ENCODE data around the gene TLE4. TPM values are rescaled to one million over a fixed set of nuclear protein-coding genes. Genes with fewer than 3 reads are reported as not detected.

TLE4 gene
- total RNA-seq, 8 experiments from 2014 or later = 30.1 to 93.9 (median 56.2) TPM

GRCh38 chr9:79698967-79699366, 127.2 kb downstream of the TLE4 start:
- H3K4me3 ChIP-seq = no peak overlapping the region
- WGBS, 10 experiments = 67 to 100% (median 100%) methylated on average over 1 to 2 of the region's 2 CpGs; no CpG with 5 or more reads in 1 of the 10 experiments
- in situ Hi-C loops (cut with MboI; ENCODE audit: low pct_unique_long_range_greater_than_20kb in 2 of 9, low sequenced_read_pairs in 9 of 9, unreplicated experiment in 9 of 9) = no loop called here
- peaks cover 11 to 17% of the 10 kb centered on the region in 2 donors for H3K4me1 ChIP-seq (replicated peaks in 1 of 2)
- no peak for ATAC-seq (replicated peaks in 6 of 8)
- no peak overlapping the region for H3K27ac ChIP-seq

DNA sequence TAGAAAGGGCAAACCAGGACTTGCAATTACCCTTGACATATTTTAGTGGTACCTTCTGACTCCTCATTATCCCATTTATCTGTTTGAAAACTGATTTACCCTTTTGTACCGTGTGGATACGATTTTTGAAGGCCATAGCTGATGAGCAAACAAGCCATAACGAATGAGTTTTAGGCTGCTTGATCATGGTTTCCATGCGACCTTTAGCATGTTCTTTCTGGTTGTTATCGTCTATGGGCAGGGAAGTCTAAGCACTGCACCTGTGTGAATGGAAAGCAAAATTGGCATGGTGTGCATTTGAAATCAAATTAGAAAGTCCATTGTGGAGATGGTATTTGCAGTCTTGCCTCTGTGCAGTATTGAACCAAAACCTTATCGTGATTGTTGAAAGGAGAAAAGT, 127.7 kb downstream of the TLE4 start:
- ATAC-seq (replicated peaks in 6 of 8) = no peak
- in situ Hi-C loops (cut with MboI; ENCODE audit: low pct_unique_long_range_greater_than_20kb in 2 of 9, low sequenced_read_pairs in 9 of 9, unreplicated experiment in 9 of 9) = no loop called here
- Histone ChIP-seq H3K4me1 (replicated peaks in 1 of 2) (peaks cover 8 to 12% of the 10 kb centered on the region in 2 donors), H3K27ac (no peak overlapping the region), H3K4me3 (no peak overlapping the region)
- WGBS, 10 experiments = 89 to 100% (median 99%) methylated on average over 1 to 6 of the region's 6 CpGs

- no peak overlapping the region for H3K27ac ChIP-seq
- in situ Hi-C loops (cut with MboI; ENCODE audit: low pct_unique_long_range_greater_than_20kb in 2 of 9, low sequenced_read_pairs in 9 of 9, unreplicated experiment in 9 of 9) = no loop called here
- 76 to 100% (median 98%) methylated on average over 2 to 5 of the region's 5 CpGs for WGBS, 10 experiments
- ATAC-seq (replicated peaks in 6 of 8) = no peak
- no peak overlapping the region for H3K4me3 ChIP-seq
- H3K4me1 ChIP-seq (replicated peaks in 1 of 2) = peaks cover 6 to 8% of the 10 kb centered on the region in 2 donors
These were observed 129.0 kb downstream of the TLE4 start for GRCh38 chr9:79700607-79701360.

DNA sequence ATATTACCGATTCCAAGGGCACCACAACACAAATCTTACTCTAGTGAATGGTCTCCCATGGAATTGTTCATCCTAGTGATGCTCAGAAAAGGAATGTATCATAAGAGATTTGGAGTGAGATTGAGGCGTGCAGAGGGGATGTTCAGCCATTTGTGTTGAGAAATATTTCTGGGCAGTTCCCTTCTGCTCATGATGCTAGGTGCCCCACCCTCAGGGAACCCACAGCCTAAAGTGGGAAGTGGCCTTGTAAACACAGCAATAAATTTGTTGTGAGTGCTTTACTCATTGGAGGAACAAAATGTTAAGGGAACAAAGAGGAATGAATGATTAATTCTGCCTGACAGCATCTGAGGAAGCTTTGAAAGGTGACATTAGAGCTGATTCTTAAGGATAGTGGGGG, 129.9 kb downstream of the TLE4 start:
- peak in 4 of 8 experiments; percentile 31 to 78 (median 60) for ATAC-seq (replicated peaks in 6 of 8)
- Histone ChIP-seq H3K4me1 (replicated peaks in 1 of 2) (peaks cover 6 to 8% of the 10 kb centered on the region in 2 donors), H3K4me3 (no peak overlapping the region), H3K27ac (no peak overlapping the region)
- in situ Hi-C loops (cut with MboI; ENCODE audit: low pct_unique_long_range_greater_than_20kb in 2 of 9, low sequenced_read_pairs in 9 of 9, unreplicated experiment in 9 of 9) = no loop called here
- 20 to 100% (median 97%) methylated on average over 1 to 2 of the region's 2 CpGs for WGBS, 10 experiments

- peaks cover 6 to 8% of the 10 kb centered on the region in 2 donors for H3K4me1 ChIP-seq (replicated peaks in 1 of 2)
- H3K27ac ChIP-seq = no peak overlapping the region
- H3K4me3 ChIP-seq = no peak overlapping the region
- in situ Hi-C loops (cut with MboI; ENCODE audit: low pct_unique_long_range_greater_than_20kb in 2 of 9, low sequenced_read_pairs in 9 of 9, unreplicated experiment in 9 of 9) = no loop called here
- no peak for ATAC-seq (replicated peaks in 6 of 8)
- WGBS, 10 experiments = 67 to 100% (median 97%) methylated on average over 1 to 3 of the region's 3 CpGs; no CpG with 5 or more reads in 2 of the 10 experiments
These were observed 133.9 kb downstream of the TLE4 start for GRCh38 chr9:79705704-79706103.

DNA sequence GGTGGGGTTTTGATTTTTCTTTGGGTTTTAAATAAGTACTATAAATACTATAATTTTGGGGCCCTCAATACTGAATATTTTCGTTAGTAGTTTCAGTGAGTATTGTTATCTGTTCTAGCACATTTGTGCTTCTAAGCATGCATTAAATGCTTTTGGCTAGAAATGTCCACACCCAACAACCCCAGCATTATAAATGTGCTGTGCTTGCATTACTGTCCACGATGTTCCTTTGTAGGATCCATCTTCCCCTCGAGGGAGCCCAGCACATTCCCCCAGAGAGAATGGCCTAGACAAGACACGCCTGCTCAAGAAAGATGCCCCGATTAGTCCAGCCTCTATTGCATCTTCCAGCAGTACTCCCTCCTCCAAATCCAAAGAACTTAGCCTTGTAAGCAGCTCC, 134.7 kb downstream of the TLE4 start:
- no peak overlapping the region for H3K27ac ChIP-seq
- H3K4me1 ChIP-seq (replicated peaks in 1 of 2) = peaks cover 5 to 6% of the 10 kb centered on the region in 2 donors
- ATAC-seq (replicated peaks in 6 of 8) = peak in 1 of 8 experiments; percentile 14
- in situ Hi-C loops (cut with MboI; ENCODE audit: low pct_unique_long_range_greater_than_20kb in 2 of 9, low sequenced_read_pairs in 9 of 9, unreplicated experiment in 9 of 9) = no loop called here
- 10 to 100% (median 86%) methylated on average over 2 to 4 of the region's 5 CpGs; no CpG with 5 or more reads in 3 of the 10 experiments for WGBS, 10 experiments
- H3K4me3 ChIP-seq = no peak overlapping the region

GRCh38 chr9:79707589-79707988, 135.8 kb downstream of the TLE4 start:
- Histone ChIP-seq H3K4me1 (replicated peaks in 1 of 2) (no peaks in the 10 kb centered on the region), H3K4me3 (no peak overlapping the region), H3K27ac (no peak overlapping the region)
- 97 to 100% (median 100%) methylated on average over 2 of the region's 2 CpGs; no CpG with 5 or more reads in 4 of the 10 experiments for WGBS, 10 experiments
- in situ Hi-C loops (cut with MboI; ENCODE audit: low pct_unique_long_range_greater_than_20kb in 2 of 9, low sequenced_read_pairs in 9 of 9, unreplicated experiment in 9 of 9) = no loop called here
- ATAC-seq (replicated peaks in 6 of 8) = no peak

- no peak overlapping the region for H3K27ac ChIP-seq
- ATAC-seq (replicated peaks in 6 of 8) = no peak
- in situ Hi-C loops (cut with MboI; ENCODE audit: low pct_unique_long_range_greater_than_20kb in 2 of 9, low sequenced_read_pairs in 9 of 9, unreplicated experiment in 9 of 9) = no loop called here
- 90 to 100% (median 96%) methylated on average over 1 to 10 of the region's 13 CpGs; no CpG with 5 or more reads in 2 of the 10 experiments for WGBS, 10 experiments
- no peak overlapping the region for H3K4me3 ChIP-seq
- H3K4me1 ChIP-seq (replicated peaks in 1 of 2) = no peaks in the 10 kb centered on the region
These were observed 136.8 kb downstream of the TLE4 start for GRCh38 chr9:79708541-79708940.

DNA sequence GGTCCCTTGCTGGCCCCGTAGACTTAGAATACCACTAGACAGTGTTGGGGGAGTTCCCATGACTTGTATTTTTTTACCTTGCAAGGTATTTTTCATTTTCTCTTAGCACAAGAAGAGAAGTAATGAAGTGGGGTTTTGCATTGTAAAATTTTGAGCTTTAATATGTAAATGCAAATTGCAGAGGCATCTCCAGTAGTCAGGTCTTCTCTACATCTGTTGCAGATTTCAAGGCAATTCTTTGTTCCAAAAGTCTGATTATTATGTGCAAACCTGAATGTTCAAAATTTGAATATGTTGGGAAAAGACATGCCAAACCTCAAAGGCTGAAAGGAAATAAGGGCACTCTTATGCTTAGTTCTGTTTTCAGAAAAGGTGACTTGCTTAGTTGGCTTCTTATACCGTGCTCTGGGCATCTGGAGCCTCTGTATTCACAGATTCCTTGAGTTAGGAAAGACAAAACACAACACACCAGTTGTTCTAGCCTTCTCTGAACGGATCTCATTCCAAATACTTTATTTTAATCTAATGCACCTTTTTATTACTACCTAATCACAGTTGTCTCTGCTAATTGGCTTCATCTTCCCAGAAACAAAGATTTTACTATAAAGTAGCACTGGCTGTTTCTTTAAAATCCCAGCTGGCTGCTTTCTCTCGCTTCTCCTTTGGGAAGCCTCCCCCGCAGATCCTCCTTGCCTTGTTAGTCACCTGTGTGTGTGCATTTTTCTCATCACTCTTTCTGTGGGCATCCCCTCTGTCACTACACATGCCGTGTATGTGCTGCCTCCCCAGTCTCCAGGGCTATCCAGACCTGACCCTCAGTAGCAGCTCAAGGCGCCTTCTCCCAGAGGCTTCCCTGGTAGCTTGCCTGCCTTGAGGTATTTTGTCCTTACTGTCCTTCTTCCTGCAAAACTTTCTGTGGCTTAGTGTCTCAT, 138.2 kb downstream of the TLE4 start:
- WGBS, 10 experiments = 50 to 92% (median 79%) methylated on average over 1 to 7 of the region's 7 CpGs
- Histone ChIP-seq H3K27ac (no peak overlapping the region), H3K4me3 (no peak overlapping the region), H3K4me1 (replicated peaks in 1 of 2) (no peaks in the 10 kb centered on the region)
- ATAC-seq (replicated peaks in 6 of 8) = peak in 3 of 8 experiments; percentile 71 to 87 (median 74)
- in situ Hi-C loops (cut with MboI; ENCODE audit: low pct_unique_long_range_greater_than_20kb in 2 of 9, low sequenced_read_pairs in 9 of 9, unreplicated experiment in 9 of 9) = no loop called here

DNA sequence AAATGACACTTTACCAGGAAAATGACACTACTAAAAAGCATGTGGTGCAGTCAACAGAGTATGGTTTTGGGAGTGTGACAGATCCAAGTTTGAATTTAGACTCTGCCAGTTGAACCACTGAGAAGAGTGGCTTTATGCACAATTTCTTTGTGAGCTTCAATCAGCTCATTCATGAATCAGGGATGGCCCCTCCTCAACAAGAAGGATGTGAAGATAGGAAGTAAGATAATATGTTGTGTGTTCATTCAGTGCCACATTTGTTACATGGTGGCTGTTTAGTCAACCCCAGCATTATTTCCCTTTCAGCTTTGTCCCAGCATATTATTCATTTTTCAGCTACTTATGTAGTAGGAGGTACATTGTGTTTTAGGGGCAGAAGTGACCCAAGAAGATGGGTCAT, 140.1 kb downstream of the TLE4 start:
- Histone ChIP-seq H3K4me3 (no peak overlapping the region), H3K27ac (no peak overlapping the region), H3K4me1 (replicated peaks in 1 of 2) (no peaks in the 10 kb centered on the region)
- in situ Hi-C loops (cut with MboI; ENCODE audit: low pct_unique_long_range_greater_than_20kb in 2 of 9, low sequenced_read_pairs in 9 of 9, unreplicated experiment in 9 of 9) = no loop called here
- no peak for ATAC-seq (replicated peaks in 6 of 8)

DNA sequence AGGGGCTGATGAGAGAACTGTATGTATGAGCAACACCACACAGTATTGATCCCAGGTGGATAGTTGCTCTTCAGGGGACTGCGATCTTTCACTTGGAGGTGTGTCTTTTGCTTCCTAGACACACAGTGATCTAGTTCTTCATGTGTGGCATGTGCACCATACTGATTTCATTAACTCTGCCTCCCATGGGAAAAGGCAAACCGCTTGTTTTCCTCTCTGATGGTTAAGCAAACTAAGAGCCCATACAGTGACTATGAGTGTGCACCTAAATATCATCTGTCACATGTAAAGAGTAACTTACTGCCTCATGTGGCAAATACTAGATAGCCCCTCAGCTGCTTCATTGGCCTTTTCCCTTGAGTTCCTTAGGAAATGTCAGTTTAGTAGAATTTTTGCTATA, 147.3 kb downstream of the TLE4 start:
- in situ Hi-C loops (cut with MboI; ENCODE audit: low pct_unique_long_range_greater_than_20kb in 2 of 9, low sequenced_read_pairs in 9 of 9, unreplicated experiment in 9 of 9) = no loop called here
- Histone ChIP-seq H3K27ac (no peak overlapping the region), H3K4me3 (no peak overlapping the region), H3K4me1 (replicated peaks in 1 of 2) (no peaks in the 10 kb centered on the region)
- ATAC-seq (replicated peaks in 6 of 8) = no peak
- 60 to 100% (median 100%) methylated on average over 1 to 2 of the region's 2 CpGs; no CpG with 5 or more reads in 3 of the 10 experiments for WGBS, 10 experiments

DNA sequence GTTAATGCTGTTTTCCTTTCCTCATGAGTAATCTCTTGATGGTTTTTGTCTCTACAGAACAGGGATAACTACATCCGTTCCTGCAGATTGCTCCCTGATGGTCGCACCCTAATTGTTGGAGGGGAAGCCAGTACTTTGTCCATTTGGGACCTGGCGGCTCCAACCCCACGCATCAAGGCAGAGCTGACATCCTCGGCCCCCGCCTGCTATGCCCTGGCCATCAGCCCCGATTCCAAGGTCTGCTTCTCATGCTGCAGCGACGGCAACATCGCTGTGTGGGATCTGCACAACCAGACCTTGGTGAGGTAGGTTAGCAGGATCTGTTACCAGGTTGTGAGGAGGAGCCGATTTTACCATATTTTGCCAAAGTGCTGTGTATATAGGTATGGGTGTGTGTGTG, 148.2 kb downstream of the TLE4 start:
- H3K4me3 ChIP-seq = no peak overlapping the region
- H3K4me1 ChIP-seq (replicated peaks in 1 of 2) = no peaks in the 10 kb centered on the region
- no peak overlapping the region for H3K27ac ChIP-seq
- no peak for ATAC-seq (replicated peaks in 6 of 8)
- 80 to 100% (median 89%) methylated on average over 1 to 9 of the region's 11 CpGs; no CpG with 5 or more reads in 2 of the 10 experiments for WGBS, 10 experiments
- in situ Hi-C loops (cut with MboI; ENCODE audit: low pct_unique_long_range_greater_than_20kb in 2 of 9, low sequenced_read_pairs in 9 of 9, unreplicated experiment in 9 of 9) = no loop called here

DNA sequence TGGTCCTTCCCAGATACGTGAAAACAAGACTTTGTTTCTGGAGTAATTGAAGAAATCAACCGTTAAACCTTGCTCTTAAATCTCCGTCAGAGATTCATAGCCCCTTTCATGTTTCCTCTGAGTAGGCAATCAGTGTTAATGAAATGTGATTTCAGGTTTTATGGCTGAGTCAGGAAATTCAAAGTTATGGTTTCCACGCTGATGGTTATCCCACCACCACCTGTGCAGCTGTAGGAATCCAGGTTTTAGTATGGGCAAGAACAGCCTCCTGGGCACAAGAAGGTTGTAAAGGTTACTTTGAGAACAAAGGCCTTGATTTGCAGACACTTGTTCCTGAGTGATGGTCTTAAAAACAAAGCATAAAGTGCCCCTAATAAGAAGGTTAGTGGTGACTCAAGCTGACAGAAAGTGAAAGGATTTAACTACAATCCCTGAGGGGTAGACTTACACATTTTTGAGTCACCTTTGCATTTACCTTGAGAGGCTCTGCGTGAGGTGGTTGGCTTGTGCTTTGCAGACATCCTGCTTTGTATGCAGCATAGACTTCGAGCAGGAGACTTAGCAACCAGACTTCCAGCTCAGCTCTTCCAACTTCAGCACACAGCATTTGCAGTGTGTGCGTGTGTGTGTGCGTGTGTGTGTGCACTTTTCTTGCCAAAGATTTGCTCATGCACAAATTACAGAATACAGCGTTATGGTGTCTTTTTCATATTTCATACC, 159.6 kb downstream of the TLE4 start:
- Histone ChIP-seq H3K27ac (no peak overlapping the region), H3K4me1 (replicated peaks in 1 of 2) (no peaks in the 10 kb centered on the region), H3K4me3 (no peak overlapping the region)
- 70 to 93% (median 81%) methylated on average over 2 to 9 of the region's 9 CpGs; no CpG with 5 or more reads in 1 of the 10 experiments for WGBS, 10 experiments
- in situ Hi-C loops (cut with MboI; ENCODE audit: low pct_unique_long_range_greater_than_20kb in 2 of 9, low sequenced_read_pairs in 9 of 9, unreplicated experiment in 9 of 9) = no loop called here
- no peak for ATAC-seq (replicated peaks in 6 of 8)
